Measurements from ENCODE around the gene FYB1. TPM values are rescaled to one million over a fixed set of nuclear protein-coding genes. Genes with fewer than 3 reads are reported as not detected.

The FYB1 gene
- polyA plus RNA-seq, 3 donors: 75.3 to 141 (median 118) TPM

DNA sequence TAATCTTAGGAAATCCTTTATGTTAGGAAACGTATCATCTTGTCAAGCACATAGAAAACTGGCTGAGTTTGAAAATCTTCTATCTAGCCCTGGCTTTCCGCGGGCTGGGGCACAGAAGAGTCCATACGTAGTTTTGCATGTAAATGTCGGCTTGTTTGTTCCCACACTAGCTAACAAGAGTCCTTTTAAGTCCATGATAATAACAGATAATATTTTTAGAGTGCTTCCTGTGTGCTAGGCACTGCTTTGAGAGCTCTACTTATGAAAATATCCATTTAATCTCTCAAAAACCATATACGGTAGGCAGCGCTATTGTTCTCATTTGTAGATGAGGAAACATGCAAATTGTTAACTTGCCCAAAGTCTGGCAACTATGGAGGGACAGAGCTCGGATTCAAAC is 40.5 kb downstream of the FYB1 start:
- Histone ChIP-seq H2AFZ (ENCODE audit: insufficient read depth, low read depth, low read length, poor library complexity, severe bottlenecking) (no peak overlapping the region), H3K79me2 (ENCODE audit: insufficient read depth, low read length) (peaks cover 90% of the 10 kb centered on the region), H3K9me3 (replicated peaks in 1 of 2; ENCODE audit: control insufficient read depth in 1 of 2, insufficient read depth in 1 of 2, low read length in 2 of 2) (no peaks in the 10 kb centered on the region), H3K36me3 (replicated peaks in 1 of 2; ENCODE audit: control insufficient read depth in 1 of 2, insufficient read depth in 2 of 2, low read length in 2 of 2) (peaks cover 22 to 60% of the 10 kb centered on the region in 2 donors), H3K4me3 (replicated peaks in 1 of 3; ENCODE audit: low read depth in 2 of 3, low read length in 3 of 3) (peak overlapping the region in 1 of 3 experiments; percentile 63), H3K4me1 (ENCODE audit: control insufficient read depth in 1 of 2, insufficient read depth in 2 of 2, low read length in 2 of 2) (peaks cover 71 to 73% of the 10 kb centered on the region in 2 donors), H3K4me2 (replicated peaks; ENCODE audit: extremely low read depth, low read length, poor library complexity, severe bottlenecking) (peak overlapping the region; percentile 65), H3K9ac (ENCODE audit: insufficient read depth, low read length, poor library complexity, severe bottlenecking) (no peak overlapping the region), H3K27me3 (ENCODE audit: control insufficient read depth in 2 of 2, insufficient read depth in 2 of 2, low read length in 2 of 2) (no peaks in the 10 kb centered on the region), H3K27ac (ENCODE audit: low read depth in 1 of 2, low read length in 2 of 2) (peak overlapping the region; percentile 36 to 84), H4K20me1 (ENCODE audit: insufficient read depth, low read length) (peaks cover 100% of the 10 kb centered on the region)
- Mint-ChIP-seq H3K4me3 (no peak overlapping the region), H3K27me3 (ENCODE audit: low read depth in 3 of 3) (no peaks in the 10 kb centered on the region), H3K9me3 (no peaks in the 10 kb centered on the region), H3K36me3 (peaks cover 52 to 57% of the 10 kb centered on the region in 2 donors), H3K4me1 (peaks cover 83% of the 10 kb centered on the region), H3K27ac (peak overlapping the region; percentile 52 to 88 (median 83))
- no CpG with 5 or more reads among the region's 8 CpGs for WGBS (ENCODE audit: insufficient coverage)
- DNase-seq: no peak
- TF ChIP-seq, protein P1, sequence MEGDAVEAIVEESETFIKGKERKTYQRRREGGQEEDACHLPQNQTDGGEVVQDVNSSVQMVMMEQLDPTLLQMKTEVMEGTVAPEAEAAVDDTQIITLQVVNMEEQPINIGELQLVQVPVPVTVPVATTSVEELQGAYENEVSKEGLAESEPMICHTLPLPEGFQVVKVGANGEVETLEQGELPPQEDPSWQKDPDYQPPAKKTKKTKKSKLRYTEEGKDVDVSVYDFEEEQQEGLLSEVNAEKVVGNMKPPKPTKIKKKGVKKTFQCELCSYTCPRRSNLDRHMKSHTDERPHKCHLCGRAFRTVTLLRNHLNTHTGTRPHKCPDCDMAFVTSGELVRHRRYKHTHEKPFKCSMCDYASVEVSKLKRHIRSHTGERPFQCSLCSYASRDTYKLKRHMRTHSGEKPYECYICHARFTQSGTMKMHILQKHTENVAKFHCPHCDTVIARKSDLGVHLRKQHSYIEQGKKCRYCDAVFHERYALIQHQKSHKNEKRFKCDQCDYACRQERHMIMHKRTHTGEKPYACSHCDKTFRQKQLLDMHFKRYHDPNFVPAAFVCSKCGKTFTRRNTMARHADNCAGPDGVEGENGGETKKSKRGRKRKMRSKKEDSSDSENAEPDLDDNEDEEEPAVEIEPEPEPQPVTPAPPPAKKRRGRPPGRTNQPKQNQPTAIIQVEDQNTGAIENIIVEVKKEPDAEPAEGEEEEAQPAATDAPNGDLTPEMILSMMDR (IDR thresholded peaks at IDR 0.05): no peak
- intact Hi-C loops (cut with micrococcal nuclease): no loop called here

GRCh38 chr5:39178171-39178570 is 41.2 kb downstream of the FYB1 start:
- peaks cover 80% of the 10 kb centered on the region for H3K4me1 Mint-ChIP-seq
- Histone ChIP-seq H2AFZ (ENCODE audit: insufficient read depth, low read depth, low read length, poor library complexity, severe bottlenecking) (no peak overlapping the region), H3K4me1 (ENCODE audit: control insufficient read depth in 1 of 2, insufficient read depth in 2 of 2, low read length in 2 of 2) (peaks cover 71 to 73% of the 10 kb centered on the region in 2 donors), H4K20me1 (ENCODE audit: insufficient read depth, low read length) (peaks cover 100% of the 10 kb centered on the region), H3K79me2 (ENCODE audit: insufficient read depth, low read length) (peaks cover 90% of the 10 kb centered on the region), H3K27ac (ENCODE audit: low read depth in 1 of 2, low read length in 2 of 2) (peak overlapping the region in 1 of 2 donors; percentile 84), H3K9ac (ENCODE audit: insufficient read depth, low read length, poor library complexity, severe bottlenecking) (no peak overlapping the region), H3K9me3 (replicated peaks in 1 of 2; ENCODE audit: control insufficient read depth in 1 of 2, insufficient read depth in 1 of 2, low read length in 2 of 2) (no peaks in the 10 kb centered on the region), H3K4me3 (replicated peaks in 1 of 3; ENCODE audit: low read depth in 2 of 3, low read length in 3 of 3) (peak overlapping the region in 2 of 3 experiments; percentile 5 to 63), H3K36me3 (replicated peaks in 1 of 2; ENCODE audit: control insufficient read depth in 1 of 2, insufficient read depth in 2 of 2, low read length in 2 of 2) (peaks cover 17 to 60% of the 10 kb centered on the region in 2 donors), H3K27me3 (ENCODE audit: control insufficient read depth in 2 of 2, insufficient read depth in 2 of 2, low read length in 2 of 2) (no peaks in the 10 kb centered on the region), H3K4me2 (replicated peaks; ENCODE audit: extremely low read depth, low read length, poor library complexity, severe bottlenecking) (peak overlapping the region; percentile 65)
- peak overlapping the region; percentile 43 to 83 (median 79) for H3K27ac Mint-ChIP-seq
- intact Hi-C loops (cut with micrococcal nuclease): no loop called here
- H3K4me3 Mint-ChIP-seq: peak overlapping the region in 1 of 2 donors; percentile 56
- H3K36me3 Mint-ChIP-seq: peaks cover 51 to 60% of the 10 kb centered on the region in 2 donors
- TF ChIP-seq, protein P1 (IDR thresholded peaks at IDR 0.05): no peak
- WGBS (ENCODE audit: insufficient coverage): no CpG with 5 or more reads among the region's 3 CpGs
- H3K27me3 Mint-ChIP-seq (ENCODE audit: low read depth in 3 of 3): no peaks in the 10 kb centered on the region
- peak; percentile 30 to 61 (median 55) for DNase-seq
- peaks cover 0 to 2% (median 0%) of the 10 kb centered on the region in 7 donors for H3K9me3 Mint-ChIP-seq

Measured in CD14-positive monocyte (primary cell).